GM12864 (cell line): ENCODE measurements around the gene NACC1.

Experiments
- DNase-seq: peaks from one replicate; pipeline ENCODE4 v3.0.0-alpha.2; 2011; ENCODE audit warnings: low read depth
- H3K4me3 ChIP-seq: 2 replicates; pipeline ENCODE4 v1.5.1; 2011; ENCODE audit warnings: mild to moderate bottlenecking, low read depth, low read length, control low read depth
- CTCF ChIP-seq: IDR thresholded peaks from 2 replicates; pipeline ENCODE4 v1.5.1; 2011; ENCODE audit warnings: low read depth, mild to moderate bottlenecking, moderate library complexity, low read length, control low read depth, inconsistent platforms; ENCODE audit errors: missing control alignments

NACC1 gene

GRCh38 chr19:13117772-13118423 is at the start of gene NACC1:
Gene NACC1 (plus strand): TSS chr19:13118264. CDS start chr19:13135208, 16,944 bp downstream.
- DNase-seq: no peak
- peak within 1 kb of the TSS; percentile 88 for H3K4me3 ChIP-seq
- TF ChIP-seq CTCF: no peak

- no peak for TF ChIP-seq CTCF
- H3K4me3 ChIP-seq: no peak overlapping the region
- DNase-seq: no peak
These were observed 48.4 kb upstream of the NACC1 start for GRCh38 chr19:13069415-13070359.

- TF ChIP-seq CTCF: no peak
- no peak for DNase-seq
- no peak overlapping the region for H3K4me3 ChIP-seq
These were observed 47.5 kb upstream of the NACC1 start for GRCh38 chr19:13070425-13071140.

- no peak for DNase-seq
- TF ChIP-seq CTCF: no peak
- no peak overlapping the region for H3K4me3 ChIP-seq
These were observed 46.4 kb upstream of the NACC1 start for GRCh38 chr19:13071444-13072187.

- no peak overlapping the region for H3K4me3 ChIP-seq
- DNase-seq: no peak
- TF ChIP-seq CTCF: no peak
These were observed 45.7 kb upstream of the NACC1 start for GRCh38 chr19:13072188-13072908.

- H3K4me3 ChIP-seq: no peak overlapping the region
- no peak for DNase-seq
- no peak for TF ChIP-seq CTCF
These were observed 44.8 kb upstream of the NACC1 start for GRCh38 chr19:13073263-13073662.
